BLaER1 (cell line): ENCODE measurements around the gene DPRX.

Experiments
- H3K27ac ChIP-seq: shearing (Covaris generic); formaldehyde crosslinking; 2 replicates; pipeline ENCODE4 v1.8.1; 2022
- H3K27me3 ChIP-seq: shearing (Covaris generic); formaldehyde crosslinking; 2 replicates; pipeline ENCODE4 v1.8.1; 2022
- H3K36me3 ChIP-seq: shearing (Covaris generic); formaldehyde crosslinking; 2 replicates; pipeline ENCODE4 v1.8.1; 2022
- H3K4me1 ChIP-seq: shearing (Covaris generic); formaldehyde crosslinking; 2 replicates; pipeline ENCODE4 v1.8.1; 2022
- H3K4me2 ChIP-seq: shearing (Covaris generic); formaldehyde crosslinking; 2 replicates; pipeline ENCODE4 v1.8.1; 2022
- H3K4me3 ChIP-seq: shearing (Covaris generic); formaldehyde crosslinking; 2 replicates; pipeline ENCODE4 v1.8.1; 2022
- H3K9ac ChIP-seq: shearing (Covaris generic); formaldehyde crosslinking; 2 replicates; pipeline ENCODE4 v1.8.1; 2022
- H3K9me3 ChIP-seq: shearing (Covaris generic); formaldehyde crosslinking; 2 replicates; pipeline ENCODE4 v1.8.1; 2022
- H4K20me1 ChIP-seq: shearing (Covaris generic); formaldehyde crosslinking; 2 replicates; pipeline ENCODE4 v1.8.1; 2022
- Cebpa-rat ChIP-seq: shearing (Covaris generic); IDR thresholded peaks from 2 replicates; pipeline ENCODE4 v1.8.1; 2022

Gene DPRX

DNA sequence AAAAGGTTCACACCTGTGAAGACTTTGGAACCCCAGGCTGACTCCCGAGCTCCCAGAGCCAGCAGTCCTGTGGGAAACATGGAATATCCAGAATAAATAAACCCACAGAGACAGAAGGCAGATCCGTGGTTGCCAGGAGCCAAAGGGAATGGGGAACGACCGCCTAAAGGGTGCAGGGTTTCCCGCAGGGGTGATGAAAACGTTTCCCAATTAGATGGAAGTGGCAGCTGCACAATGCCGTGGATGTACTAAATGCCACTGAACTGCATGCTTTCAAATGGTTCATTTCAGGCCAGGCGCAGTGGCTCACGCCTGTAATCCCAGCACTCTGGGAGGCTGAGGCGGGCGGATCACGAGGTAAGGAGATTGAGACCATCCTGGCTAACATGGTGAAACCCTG lies 23.4 kb upstream of the DPRX start:
- Histone ChIP-seq H3K4me3 (no peak overlapping the region), H3K27ac (no peak overlapping the region), H4K20me1 (no peaks in the 10 kb centered on the region), H3K4me1 (no peaks in the 10 kb centered on the region), H3K9ac (no peak overlapping the region), H3K9me3 (peaks cover 8% of the 10 kb centered on the region; the same call in 1 of the 2 replicates), H3K27me3 (no peaks in the 10 kb centered on the region), H3K36me3 (no peaks in the 10 kb centered on the region), H3K4me2 (no peak overlapping the region)
- no peak for TF ChIP-seq Cebpa-rat

GRCh38 chr19:53612762-53613526 lies 18.9 kb upstream of the DPRX start:
- no peaks in the 10 kb centered on the region for H4K20me1 ChIP-seq
- TF ChIP-seq Cebpa-rat = no peak
- H3K36me3 ChIP-seq = no peaks in the 10 kb centered on the region
- no peak overlapping the region for H3K27ac ChIP-seq
- peaks cover 14% of the 10 kb centered on the region for H3K9me3 ChIP-seq
- no peaks in the 10 kb centered on the region for H3K4me1 ChIP-seq
- no peaks in the 10 kb centered on the region for H3K27me3 ChIP-seq
- no peak overlapping the region for H3K4me2 ChIP-seq
- H3K9ac ChIP-seq = no peak overlapping the region
- H3K4me3 ChIP-seq = no peak overlapping the region

- Histone ChIP-seq H3K27ac (no peak overlapping the region), H3K4me3 (no peak overlapping the region), H3K9ac (no peak overlapping the region), H3K9me3 (no peaks in the 10 kb centered on the region), H3K4me1 (peaks cover 14% of the 10 kb centered on the region), H3K4me2 (no peak overlapping the region), H3K27me3 (no peaks in the 10 kb centered on the region), H3K36me3 (no peaks in the 10 kb centered on the region), H4K20me1 (no peaks in the 10 kb centered on the region)
- TF ChIP-seq Cebpa-rat = no peak
Measured at GRCh38 chr19:53621885-53622740, 9.7 kb upstream of the DPRX start.

GRCh38 chr19:53624771-53625545 lies 6.8 kb upstream of the DPRX start:
- H3K4me1 ChIP-seq = peaks cover 14% of the 10 kb centered on the region
- no peak overlapping the region for H3K9ac ChIP-seq
- no peaks in the 10 kb centered on the region for H3K27me3 ChIP-seq
- H3K4me3 ChIP-seq = no peak overlapping the region
- peak overlapping the region; percentile 57 for H3K4me2 ChIP-seq
- TF ChIP-seq Cebpa-rat = no peak
- H3K36me3 ChIP-seq = no peaks in the 10 kb centered on the region
- no peaks in the 10 kb centered on the region for H4K20me1 ChIP-seq
- H3K27ac ChIP-seq = no peak overlapping the region
- H3K9me3 ChIP-seq = no peaks in the 10 kb centered on the region

GRCh38 chr19:53626486-53626885 lies 5.3 kb upstream of the DPRX start:
- no peak for TF ChIP-seq Cebpa-rat
- H3K27ac ChIP-seq = no peak overlapping the region
- no peak overlapping the region for H3K9ac ChIP-seq
- H3K4me3 ChIP-seq = no peak overlapping the region
- no peak overlapping the region for H3K4me2 ChIP-seq
- peaks cover 14% of the 10 kb centered on the region for H3K4me1 ChIP-seq
- no peaks in the 10 kb centered on the region for H3K36me3 ChIP-seq
- H3K27me3 ChIP-seq = no peaks in the 10 kb centered on the region
- no peaks in the 10 kb centered on the region for H3K9me3 ChIP-seq
- H4K20me1 ChIP-seq = no peaks in the 10 kb centered on the region

- Histone ChIP-seq H3K27me3 (no peaks in the 10 kb centered on the region), H3K4me2 (no peak overlapping the region), H3K4me1 (peaks cover 14% of the 10 kb centered on the region), H3K36me3 (no peaks in the 10 kb centered on the region), H3K9ac (no peak overlapping the region), H3K4me3 (no peak overlapping the region), H3K27ac (no peak overlapping the region), H3K9me3 (no peaks in the 10 kb centered on the region), H4K20me1 (no peaks in the 10 kb centered on the region)
- TF ChIP-seq Cebpa-rat = no peak
Measured at GRCh38 chr19:53626976-53627375, 4.8 kb upstream of the DPRX start.

DNA sequence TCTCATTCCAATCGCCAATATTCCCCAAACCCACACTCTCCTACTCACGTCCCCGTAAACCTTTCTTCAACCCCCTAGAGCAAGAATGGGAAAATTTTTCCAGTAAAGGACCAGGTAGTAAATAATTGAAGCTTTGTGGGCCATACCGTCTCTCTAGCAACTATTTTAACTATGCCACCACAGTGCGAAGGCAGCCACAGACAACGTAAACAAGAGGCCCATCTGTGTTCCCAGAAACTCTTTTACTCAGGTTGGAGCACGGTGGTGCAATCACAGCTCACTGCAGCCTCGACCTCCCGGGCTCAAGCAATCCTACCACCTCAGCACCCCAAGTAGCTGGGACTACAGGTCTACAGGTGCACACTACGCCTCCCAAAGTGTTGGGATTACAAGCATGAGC lies 3.0 kb downstream of the DPRX start:
- H3K27ac ChIP-seq = no peak overlapping the region
- no peaks in the 10 kb centered on the region for H3K27me3 ChIP-seq
- no peaks in the 10 kb centered on the region for H4K20me1 ChIP-seq
- TF ChIP-seq Cebpa-rat = no peak
- no peaks in the 10 kb centered on the region for H3K9me3 ChIP-seq
- H3K4me3 ChIP-seq = no peak overlapping the region
- no peak overlapping the region for H3K4me2 ChIP-seq
- H3K36me3 ChIP-seq = no peaks in the 10 kb centered on the region
- H3K4me1 ChIP-seq = no peaks in the 10 kb centered on the region
- H3K9ac ChIP-seq = no peak overlapping the region

- H3K4me1 ChIP-seq = no peaks in the 10 kb centered on the region
- H3K27me3 ChIP-seq = no peaks in the 10 kb centered on the region
- no peak overlapping the region for H3K9ac ChIP-seq
- no peak overlapping the region for H3K4me2 ChIP-seq
- no peak overlapping the region for H3K4me3 ChIP-seq
- no peak overlapping the region for H3K27ac ChIP-seq
- no peaks in the 10 kb centered on the region for H3K9me3 ChIP-seq
- no peaks in the 10 kb centered on the region for H3K36me3 ChIP-seq
- TF ChIP-seq Cebpa-rat = no peak
- H4K20me1 ChIP-seq = no peaks in the 10 kb centered on the region
Measured at GRCh38 chr19:53639471-53639870, 7.7 kb downstream of the DPRX start.

DNA sequence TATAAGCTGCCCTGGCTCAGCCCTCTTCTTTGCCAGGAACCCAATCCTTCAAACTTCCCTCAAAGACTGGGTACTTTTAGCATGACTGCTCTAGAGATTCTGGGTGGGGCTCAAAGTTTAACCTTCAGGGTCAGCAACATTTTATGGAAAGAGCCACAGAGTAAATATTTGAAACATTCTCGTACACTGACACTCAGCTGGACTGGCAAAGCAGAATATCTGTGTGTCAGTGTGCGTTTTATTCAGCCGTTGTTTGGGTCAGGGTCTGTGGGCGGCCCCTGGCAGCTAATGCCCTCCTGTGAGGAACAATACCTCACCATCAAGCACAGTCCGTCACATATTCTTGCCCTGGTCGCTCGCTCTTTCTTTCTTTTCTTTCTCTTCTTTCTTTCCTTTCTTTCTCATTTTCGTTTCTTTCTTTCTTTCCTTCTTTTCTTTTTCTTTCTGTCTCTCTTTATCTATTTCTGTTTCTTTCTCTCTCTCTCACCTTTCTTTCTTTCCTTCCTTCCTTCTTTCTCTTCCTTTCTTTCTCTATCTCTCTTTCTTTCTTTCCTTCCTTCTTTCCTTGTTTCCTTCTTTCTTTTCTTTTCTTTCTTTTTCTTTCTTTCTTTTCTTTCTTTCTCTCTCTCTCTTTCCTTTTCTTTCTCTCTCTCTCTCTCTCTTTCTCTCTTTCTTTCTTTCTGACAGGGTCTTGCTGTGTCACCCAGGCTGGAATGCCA lies 10.7 kb downstream of the DPRX start:
- Histone ChIP-seq H3K9me3 (peaks cover 9% of the 10 kb centered on the region), H3K4me3 (no peak overlapping the region), H3K36me3 (no peaks in the 10 kb centered on the region), H3K9ac (no peak overlapping the region), H3K4me2 (no peak overlapping the region), H3K27ac (no peak overlapping the region), H4K20me1 (no peaks in the 10 kb centered on the region), H3K27me3 (no peaks in the 10 kb centered on the region), H3K4me1 (no peaks in the 10 kb centered on the region)
- no peak for TF ChIP-seq Cebpa-rat
